KMS-11 (cell line): ENCODE measurements around the gene CPE.

Source experiments
- H2AFZ ChIP-seq: fragments of 200-600 bp; sonication (generic); 2 replicates; pipeline ENCODE4 v1.6.1; 2016; ENCODE audit warnings: antibody characterized with exemption, mixed run types, low read depth
- H3K27ac ChIP-seq: fragments of 200-600 bp; sonication (generic); 2 replicates; pipeline ENCODE4 v1.6.1; 2016; ENCODE audit warnings: mild to moderate bottlenecking, mixed run types
- H3K27me3 ChIP-seq: fragments of 200-600 bp; sonication (generic); 2 replicates; pipeline ENCODE4 v1.6.1; 2017; ENCODE audit warnings: mild to moderate bottlenecking, low read depth, mixed run types, moderate library complexity; ENCODE audit not compliant: insufficient read depth
- H3K36me3 ChIP-seq: fragments of 200-600 bp; sonication (generic); 2 replicates; pipeline ENCODE4 v1.6.1; 2017; ENCODE audit warnings: mild to moderate bottlenecking, mixed run types; ENCODE audit not compliant: insufficient read depth
- H3K4me1 ChIP-seq: fragments of 200-600 bp; sonication (generic); 2 replicates; pipeline ENCODE4 v1.6.1; 2016; ENCODE audit warnings: mild to moderate bottlenecking, low read depth, mixed run types; ENCODE audit not compliant: poor library complexity, severe bottlenecking
- H3K4me2 ChIP-seq: fragments of 200-600 bp; sonication (generic); 2 replicates; pipeline ENCODE4 v1.7.0; 2016; ENCODE audit warnings: mild to moderate bottlenecking, mixed run types
- H3K4me3 ChIP-seq: fragments of 200-600 bp; sonication (generic); IDR thresholded peaks from 2 replicates; pipeline ENCODE4 v1.6.1; 2017; ENCODE audit warnings: low read depth, low read length, mixed read lengths; ENCODE audit not compliant: insufficient read depth
- H3K79me2 ChIP-seq: fragments of 200-600 bp; sonication (generic); 2 replicates; pipeline ENCODE4 v1.6.1; 2016; ENCODE audit warnings: low read depth, mixed run types; ENCODE audit not compliant: insufficient read depth
- H3K9ac ChIP-seq: fragments of 200-600 bp; sonication (generic); 2 replicates; pipeline ENCODE4 v1.6.1; 2016; ENCODE audit warnings: mild to moderate bottlenecking, mixed run types
- H4K20me1 ChIP-seq: fragments of 200-600 bp; sonication (generic); 2 replicates; pipeline ENCODE4 v1.6.1; 2016; ENCODE audit warnings: mild to moderate bottlenecking, mixed run types; ENCODE audit not compliant: insufficient read depth
- CTCF ChIP-seq: fragments of 200-600 bp; sonication (generic); conservative IDR thresholded peaks from 2 replicates; pipeline ENCODE4 v1.6.1; 2017; ENCODE audit warnings: low read depth, mild to moderate bottlenecking, antibody characterized with exemption, low read length, moderate library complexity, mixed read lengths

Gene CPE

GRCh38 chr4:165524532-165525190 lies 145.9 kb downstream of the CPE start:
- no peak overlapping the region for H2AFZ ChIP-seq

GRCh38 chr4:165532976-165533375 lies 154.2 kb downstream of the CPE start:
- Histone ChIP-seq H3K4me1 (peaks cover 13% of the 10 kb centered on the region), H4K20me1 (no peaks in the 10 kb centered on the region), H3K27ac (no peak overlapping the region), H3K36me3 (no peaks in the 10 kb centered on the region), H3K4me2 (no peak overlapping the region), H3K9ac (no peak overlapping the region), H2AFZ (no peak overlapping the region), H3K27me3 (no peaks in the 10 kb centered on the region), H3K4me3 (no peak overlapping the region), H3K79me2 (no peaks in the 10 kb centered on the region)
- TF ChIP-seq CTCF, result no peak

More at GRCh38 chr4:165524532-165525190, 145.9 kb downstream of the CPE start:
- H3K79me2 ChIP-seq, result no peaks in the 10 kb centered on the region
- no peak for TF ChIP-seq CTCF
- H3K4me3 ChIP-seq, result no peak overlapping the region
- H3K4me2 ChIP-seq, result no peak overlapping the region
- no peaks in the 10 kb centered on the region for H3K27me3 ChIP-seq
- no peaks in the 10 kb centered on the region for H4K20me1 ChIP-seq
- peaks cover 7% of the 10 kb centered on the region for H3K4me1 ChIP-seq
- H3K27ac ChIP-seq, result no peak overlapping the region
- H3K36me3 ChIP-seq, result no peaks in the 10 kb centered on the region
- no peak overlapping the region for H3K9ac ChIP-seq

GRCh38 chr4:165537028-165537648 lies 158.3 kb downstream of the CPE start:
- Histone ChIP-seq H3K4me1 (peaks cover 6% of the 10 kb centered on the region), H2AFZ (no peak overlapping the region), H3K27ac (no peak overlapping the region), H3K36me3 (no peaks in the 10 kb centered on the region), H3K4me2 (no peak overlapping the region), H3K9ac (no peak overlapping the region), H4K20me1 (no peaks in the 10 kb centered on the region), H3K4me3 (no peak overlapping the region), H3K79me2 (no peaks in the 10 kb centered on the region), H3K27me3 (no peaks in the 10 kb centered on the region)
- TF ChIP-seq CTCF, result peak; percentile 93

- no peak overlapping the region for H3K27ac ChIP-seq
- H3K4me3 ChIP-seq, result no peak overlapping the region
- H3K4me1 ChIP-seq, result peaks cover 6% of the 10 kb centered on the region
- H4K20me1 ChIP-seq, result no peaks in the 10 kb centered on the region
- H3K79me2 ChIP-seq, result no peaks in the 10 kb centered on the region
- no peak overlapping the region for H3K4me2 ChIP-seq
- H2AFZ ChIP-seq, result no peak overlapping the region
- TF ChIP-seq CTCF, result no peak
- no peaks in the 10 kb centered on the region for H3K27me3 ChIP-seq
- no peak overlapping the region for H3K9ac ChIP-seq
- no peaks in the 10 kb centered on the region for H3K36me3 ChIP-seq
These were observed 161.0 kb downstream of the CPE start for GRCh38 chr4:165539801-165540200.
